NOMO-1 treated with dmso at 0.1 percent for 144 hours (cell line): Measurements from ENCODE around the gene KIF24.
"Not testable (repeated sequence)": the region's sequence is repeated elsewhere in the genome, so short reads cannot be mapped to it uniquely, and the experiment has no call there.

Experiments
- DNase-seq: peaks from one replicate; lab custom pipeline; 2025; ENCODE audit not compliant: unreplicated experiment; lab: John Stamatoyannopoulos, UW

The KIF24 gene

GRCh38 chr9:34328500-34328986 is 525 bp downstream of the KIF24 start:
- DNase-seq: peak; percentile 81

GRCh38 chr9:34326690-34327089 is 2.4 kb downstream of the KIF24 start:
- DNase-seq: no peak

GRCh38 chr9:34322899-34323591 is 6.0 kb downstream of the KIF24 start:
- DNase-seq: no peak

GRCh38 chr9:34321451-34321850 is 7.6 kb downstream of the KIF24 start:
- no peak for DNase-seq

GRCh38 chr9:34318163-34318790 is 10.8 kb downstream of the KIF24 start:
- DNase-seq: no peak

GRCh38 chr9:34317436-34317835 is 11.6 kb downstream of the KIF24 start:
- no peak for DNase-seq

- DNase-seq: no peak
Measured at GRCh38 chr9:34311499-34312185, 17.4 kb downstream of the KIF24 start.

- DNase-seq: no peak
Measured at GRCh38 chr9:34310215-34310614, 18.9 kb downstream of the KIF24 start.

- not testable (repeated sequence) for DNase-seq
Measured at GRCh38 chr9:34308316-34308715, 20.8 kb downstream of the KIF24 start.

- DNase-seq: not testable (repeated sequence)
Measured at GRCh38 chr9:34301064-34301463, 28.0 kb downstream of the KIF24 start.

- DNase-seq: no peak
Measured at GRCh38 chr9:34292552-34292951, 36.5 kb downstream of the KIF24 start.

GRCh38 chr9:34291423-34291822 is 37.6 kb downstream of the KIF24 start:
- DNase-seq: no peak

- no peak for DNase-seq
Measured at GRCh38 chr9:34291023-34291422, 38.0 kb downstream of the KIF24 start.

- no peak for DNase-seq
Measured at GRCh38 chr9:34289159-34289558, 39.9 kb downstream of the KIF24 start.

GRCh38 chr9:34282096-34282495 is 47.0 kb downstream of the KIF24 start:
- no peak for DNase-seq

- no peak for DNase-seq
Measured at GRCh38 chr9:34279411-34279810, 49.7 kb downstream of the KIF24 start.
